HG03196 (cell line): ENCODE results near the gene CD79A.
"Not testable (repeated sequence)": the region's sequence is repeated elsewhere in the genome, so short reads cannot be mapped to it uniquely, and the experiment has no call there.

Source experiments
- ATAC-seq: cut with Tn5 transposase; IDR thresholded peaks from one replicate; pipeline ENCODE4 v1.9.1; 2021; ENCODE audit not compliant: unreplicated experiment

The CD79A gene

DNA sequence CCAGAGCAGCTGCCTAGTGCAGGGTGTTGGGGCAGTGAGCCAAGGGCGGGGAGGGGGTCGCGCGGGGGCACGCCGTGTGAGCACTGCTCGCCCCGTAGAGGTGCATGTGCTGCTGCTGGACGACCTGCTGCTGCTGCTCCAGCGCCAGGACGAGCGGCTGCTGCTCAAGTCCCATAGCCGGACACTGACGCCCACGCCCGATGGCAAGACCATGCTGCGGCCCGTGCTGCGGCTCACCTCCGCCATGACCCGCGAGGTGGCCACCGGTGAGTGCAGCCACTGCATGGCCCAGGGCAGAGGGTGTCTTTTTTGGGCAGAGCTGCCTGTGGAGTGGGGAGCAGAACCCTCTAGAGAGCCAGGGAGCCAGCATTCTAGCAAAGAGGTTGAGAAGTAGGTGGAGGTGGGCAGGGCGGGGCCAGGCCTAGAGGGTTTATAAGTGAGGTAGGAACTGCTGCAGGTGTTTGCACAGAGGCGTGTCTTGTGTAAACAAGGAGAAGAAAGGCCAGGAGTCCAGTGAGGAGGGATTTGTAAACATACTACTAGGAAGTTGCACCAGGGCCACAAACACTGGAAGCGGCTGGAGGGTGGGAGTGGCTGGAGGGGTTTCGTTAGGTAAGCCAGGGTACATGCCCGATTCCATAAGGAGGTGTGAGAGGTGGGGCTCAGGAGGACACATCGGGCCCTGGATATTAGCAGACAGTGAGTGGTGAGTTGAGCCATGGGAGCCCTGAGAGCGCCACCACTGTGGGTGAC lies 27.2 kb downstream of the CD79A start:
- ATAC-seq = no peak

DNA sequence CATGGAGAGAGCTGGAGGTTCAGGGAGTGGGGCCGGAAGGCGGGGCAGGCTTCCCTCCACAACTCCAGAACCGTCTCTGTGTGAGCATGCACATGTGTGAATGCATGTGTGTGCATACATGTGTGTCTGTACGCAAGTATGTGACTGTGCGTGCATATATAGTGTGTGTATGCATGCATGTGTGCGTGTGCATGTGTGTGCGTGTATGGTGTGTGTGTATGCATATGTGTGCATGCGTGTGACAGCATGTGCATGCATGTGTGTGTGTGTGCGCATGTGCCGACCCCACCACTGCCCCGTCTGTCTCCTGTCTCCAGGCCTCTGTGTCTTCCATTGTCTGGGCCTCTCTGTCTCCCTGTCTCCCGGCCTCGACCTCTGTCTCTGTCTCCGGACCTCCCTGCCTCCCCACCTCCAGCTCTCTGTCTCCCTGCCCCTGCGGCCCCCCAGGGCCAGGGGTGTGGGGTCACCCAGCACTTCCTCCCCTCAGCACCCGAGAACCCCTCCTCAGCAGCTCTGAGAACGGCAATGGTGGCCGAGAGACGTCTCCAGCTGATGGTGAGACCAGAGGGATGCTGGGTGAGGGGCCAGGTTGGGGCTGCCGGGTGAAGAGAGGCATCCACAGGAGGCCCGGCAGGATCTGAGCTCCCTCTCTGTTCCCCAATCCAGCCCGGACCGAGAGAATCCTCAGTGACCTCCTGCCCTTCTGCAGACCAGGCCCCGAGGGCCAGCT lies 28.4 kb downstream of the CD79A start:
- no peak for ATAC-seq

DNA sequence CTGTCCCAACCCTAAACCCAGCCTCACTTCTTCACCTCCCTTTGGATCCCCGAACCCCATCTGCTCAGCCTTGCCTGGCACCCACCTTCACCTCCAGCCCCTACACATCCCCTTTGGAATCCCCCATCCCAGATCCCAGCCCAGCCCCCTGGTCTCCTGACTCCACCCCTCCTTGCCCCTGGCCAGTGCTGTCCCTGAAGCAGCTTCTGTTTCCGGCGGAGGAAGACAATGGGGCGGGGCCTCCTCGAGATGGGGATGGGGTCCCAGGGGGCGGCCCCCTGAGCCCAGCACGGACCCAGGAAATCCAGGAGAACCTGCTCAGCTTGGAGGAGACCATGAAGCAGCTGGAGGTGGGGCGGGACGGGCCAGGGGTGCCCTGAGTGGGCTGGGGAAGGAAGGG lies 29.2 kb downstream of the CD79A start:
- no peak for ATAC-seq

DNA sequence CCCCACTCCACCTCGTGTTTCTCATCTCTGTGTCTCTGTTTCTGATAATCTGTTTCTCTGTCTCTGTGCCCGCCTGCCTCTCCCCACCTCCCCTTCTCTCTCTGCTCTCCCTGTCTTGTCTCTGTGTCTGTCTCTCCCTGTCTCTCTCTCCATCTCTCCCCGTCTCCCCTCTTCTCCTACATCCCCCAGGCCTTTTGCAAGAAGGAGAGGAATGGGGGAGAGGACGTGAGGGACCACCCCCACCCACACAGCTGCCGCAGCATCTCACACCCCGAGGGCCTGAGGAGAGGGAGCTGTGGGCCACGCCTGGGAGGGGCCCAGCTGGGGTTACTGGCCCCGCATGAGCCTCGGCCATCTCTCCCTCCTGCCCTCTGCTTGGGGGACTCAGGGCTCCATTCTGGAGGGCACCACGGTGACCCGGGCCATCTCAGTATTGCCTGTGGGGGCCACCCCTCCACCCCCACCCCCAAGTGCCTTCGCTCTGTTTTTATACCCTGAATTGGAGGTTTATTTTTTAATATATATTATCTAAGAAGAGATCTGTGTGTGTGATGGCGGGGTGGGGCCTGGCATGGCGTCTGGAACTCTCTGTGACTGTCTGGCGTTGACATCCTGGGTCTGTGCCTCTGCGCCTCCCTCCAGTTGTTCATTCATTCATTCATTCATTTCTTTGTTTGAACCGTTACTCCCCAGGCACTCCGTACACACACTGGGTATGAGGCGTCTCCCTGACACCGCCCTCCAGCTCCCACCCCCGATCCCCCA lies 30.0 kb downstream of the CD79A start:
- ATAC-seq = no peak

DNA sequence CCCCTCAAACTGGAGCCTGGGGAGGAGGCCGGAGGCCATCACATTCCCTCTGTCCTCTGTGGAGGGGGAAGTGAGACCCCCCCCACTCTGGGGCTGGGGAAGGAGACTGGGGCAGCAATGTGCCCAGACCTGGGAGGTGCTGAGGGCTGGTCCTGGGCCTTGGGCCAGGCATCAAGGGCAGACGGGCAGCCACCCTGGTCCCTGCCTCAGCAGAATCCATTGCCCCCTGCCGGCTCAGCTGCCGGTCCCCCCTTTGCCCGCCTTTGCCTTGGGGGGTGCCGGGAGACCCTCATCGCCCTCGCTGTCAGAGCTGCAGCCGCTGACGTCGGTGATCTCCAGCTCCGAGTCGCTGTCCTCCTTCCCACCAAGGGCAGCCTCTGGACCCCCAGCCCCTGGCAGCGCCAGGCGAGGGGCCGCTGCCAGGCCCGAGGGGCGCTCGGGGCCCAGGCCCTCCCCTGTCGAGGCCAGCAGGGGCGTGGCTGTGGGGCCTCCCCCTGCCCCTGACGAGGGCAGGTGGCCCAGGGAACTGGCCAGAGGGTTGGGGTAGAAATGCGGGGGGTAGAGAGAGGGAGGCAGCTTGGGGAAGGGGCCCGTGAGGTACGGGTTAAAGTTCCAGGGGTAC lies 31.0 kb downstream of the CD79A start:
- no peak for ATAC-seq

DNA sequence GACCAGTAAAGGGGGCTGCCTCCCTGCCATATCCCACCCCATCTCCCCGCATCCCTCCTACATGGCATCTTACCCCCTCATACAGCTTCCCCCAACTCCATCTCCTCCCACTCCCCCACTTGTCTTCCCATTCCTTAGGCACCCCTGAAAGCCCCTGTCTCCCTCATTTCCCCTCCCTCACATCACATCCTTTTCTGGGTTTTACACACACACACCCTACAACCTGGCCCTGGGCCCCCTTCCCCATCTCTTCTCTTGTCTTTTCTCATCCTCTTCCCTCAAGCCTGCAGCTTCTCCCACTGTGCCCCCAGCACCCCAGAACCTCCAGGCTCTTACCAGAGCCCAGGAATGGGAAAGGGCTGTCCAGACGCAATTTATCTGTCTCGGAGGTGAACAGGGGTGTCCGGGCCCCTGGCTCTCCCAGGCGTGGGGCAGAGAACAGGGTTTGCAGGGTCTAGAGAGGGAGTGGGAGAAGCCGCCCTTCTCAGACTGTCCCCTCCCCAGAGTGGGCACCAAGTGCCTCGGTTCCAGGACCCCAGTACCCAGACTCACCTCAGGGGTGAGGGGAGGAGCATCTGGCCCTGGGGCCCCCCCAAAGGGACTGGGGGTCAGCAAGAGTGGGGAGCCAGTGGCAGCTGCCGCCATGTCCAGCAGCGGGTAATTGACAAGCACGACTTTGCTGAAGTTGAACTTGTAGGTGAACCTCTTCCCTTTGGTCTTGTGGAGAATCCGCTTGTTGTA lies 31.8 kb downstream of the CD79A start:
- no peak for ATAC-seq

DNA sequence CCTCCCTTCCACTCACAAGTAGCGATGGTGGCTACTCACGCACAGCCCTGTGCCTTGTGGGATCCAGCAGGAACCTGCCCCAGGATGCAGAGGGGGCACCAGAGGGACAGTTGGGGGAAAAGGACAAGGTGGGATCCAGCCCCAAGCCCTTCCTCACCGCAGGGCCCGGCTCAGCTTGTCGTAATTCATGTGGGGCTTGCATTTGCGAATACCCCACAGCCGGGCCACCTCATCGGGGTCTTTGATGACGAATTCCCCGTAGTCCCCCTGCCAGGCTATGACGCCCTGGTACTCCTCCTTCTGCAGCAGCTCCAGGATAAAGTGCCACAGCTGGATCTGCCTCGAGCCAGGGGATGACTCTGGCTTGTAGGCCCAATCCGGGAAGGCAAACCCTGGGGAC lies 32.6 kb downstream of the CD79A start:
- no peak for ATAC-seq

DNA sequence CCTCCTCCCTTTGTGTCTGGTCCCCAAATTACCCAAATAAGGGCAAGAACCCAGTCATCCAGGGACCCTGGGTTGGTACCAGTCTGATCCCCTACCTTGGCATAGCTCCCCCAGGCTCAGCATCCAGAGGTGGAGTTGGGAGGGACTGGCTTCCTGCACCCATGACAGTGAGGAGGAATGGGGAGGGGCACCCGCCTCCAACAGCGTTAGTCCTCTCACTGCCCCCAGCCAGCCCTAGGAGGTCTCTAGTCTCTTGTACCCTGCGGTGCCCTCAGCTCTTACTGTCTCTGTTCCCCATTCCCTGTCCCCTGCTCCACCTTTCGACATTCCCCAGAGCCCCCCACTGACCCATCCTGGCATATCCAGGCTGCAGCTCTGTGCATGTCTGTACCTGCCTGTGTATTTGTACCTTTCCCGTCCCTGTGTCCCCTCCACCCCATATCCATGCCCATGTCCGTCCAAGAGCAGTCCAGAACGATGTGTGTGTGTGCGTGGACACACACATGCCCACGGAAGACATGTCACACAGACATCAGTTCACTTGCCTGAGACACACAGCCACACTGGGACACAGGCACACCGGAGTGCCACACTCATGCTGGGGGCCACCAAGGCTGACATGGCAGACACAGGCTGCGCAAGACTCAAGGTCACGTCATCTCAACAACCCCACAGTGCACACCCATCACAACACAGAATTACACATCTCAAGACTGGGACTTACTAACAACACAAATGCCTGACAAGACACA lies 33.3 kb downstream of the CD79A start:
- no peak for ATAC-seq

DNA sequence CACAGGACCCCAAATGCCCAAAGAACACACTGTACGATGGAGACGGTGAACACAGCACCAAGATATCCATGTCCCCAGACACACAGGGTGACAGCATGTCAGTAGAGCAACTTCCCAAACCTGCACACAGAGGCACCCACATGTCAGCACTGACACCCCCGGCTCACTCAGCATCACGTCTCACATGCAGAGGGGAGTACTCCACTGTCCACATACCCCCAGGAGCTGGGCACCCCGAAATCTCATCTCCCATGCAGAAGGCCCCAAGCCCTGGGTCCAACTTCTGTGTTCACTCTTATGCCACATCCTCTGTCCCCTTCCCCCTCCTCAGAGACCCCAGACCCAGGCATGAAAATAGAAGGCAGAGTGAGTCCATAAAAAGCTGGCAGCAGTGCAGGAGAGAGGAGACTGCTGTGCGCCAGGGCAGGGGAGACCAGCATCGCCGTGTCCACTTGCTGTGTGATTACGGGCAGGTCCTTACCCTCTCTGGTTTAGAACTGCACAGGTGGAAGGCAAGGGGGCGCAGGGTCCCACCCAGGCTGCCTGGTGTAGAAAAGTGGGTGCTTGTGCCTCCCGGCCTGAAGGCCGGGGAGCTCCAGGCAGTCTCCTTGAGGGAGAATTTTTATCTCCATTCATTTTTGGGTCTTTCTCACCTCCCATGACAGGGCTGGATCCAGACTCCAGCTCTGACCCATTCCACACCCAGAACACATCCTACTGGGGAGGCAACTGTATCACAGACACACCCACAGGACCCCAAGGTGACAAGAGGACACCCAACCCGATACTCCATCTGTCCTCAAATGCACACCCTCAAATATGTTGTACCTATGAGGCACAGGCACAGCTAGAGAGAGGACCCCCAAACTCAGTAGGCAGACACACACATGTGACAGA lies 34.2 kb downstream of the CD79A start:
- no peak for ATAC-seq

DNA sequence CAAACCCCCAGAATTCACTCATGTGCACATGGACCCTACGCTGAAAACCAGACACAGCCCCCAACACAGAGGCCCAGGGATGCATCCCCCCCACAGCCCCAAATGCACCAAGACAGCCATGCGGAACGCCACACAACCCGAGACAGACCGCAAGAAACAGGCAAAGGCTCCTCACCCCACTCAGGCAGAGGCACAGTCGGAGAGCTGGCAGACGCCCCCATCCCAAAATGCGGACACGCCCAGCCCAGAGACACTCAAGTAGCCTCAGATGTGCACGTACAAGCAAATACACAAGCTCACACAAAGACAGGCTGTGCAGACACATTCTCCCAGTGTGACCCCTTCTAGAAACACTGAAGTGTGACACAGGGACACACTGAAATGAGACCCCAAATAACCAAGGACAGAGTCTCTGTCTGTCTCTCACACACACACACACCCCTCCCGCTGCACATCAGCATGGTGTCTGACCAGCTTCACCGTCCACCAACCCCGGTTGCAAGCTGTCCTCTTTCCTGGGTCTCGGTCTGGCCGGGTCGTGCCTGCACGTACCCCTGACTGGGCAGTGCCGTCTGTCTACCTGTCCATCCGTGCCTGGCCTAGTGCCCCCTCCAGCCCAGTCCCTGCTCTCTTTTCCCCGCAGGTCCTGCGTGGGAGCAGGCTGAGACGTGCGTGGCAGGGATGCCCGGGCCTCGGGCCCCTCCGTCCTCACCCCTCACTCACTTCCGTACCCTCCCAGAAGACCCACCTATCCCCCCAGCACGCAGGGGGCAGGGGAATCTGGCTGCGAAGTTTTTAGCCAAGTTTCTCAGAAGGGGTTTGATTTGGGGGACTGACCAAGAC lies 35.0 kb downstream of the CD79A start:
- ATAC-seq = no peak

DNA sequence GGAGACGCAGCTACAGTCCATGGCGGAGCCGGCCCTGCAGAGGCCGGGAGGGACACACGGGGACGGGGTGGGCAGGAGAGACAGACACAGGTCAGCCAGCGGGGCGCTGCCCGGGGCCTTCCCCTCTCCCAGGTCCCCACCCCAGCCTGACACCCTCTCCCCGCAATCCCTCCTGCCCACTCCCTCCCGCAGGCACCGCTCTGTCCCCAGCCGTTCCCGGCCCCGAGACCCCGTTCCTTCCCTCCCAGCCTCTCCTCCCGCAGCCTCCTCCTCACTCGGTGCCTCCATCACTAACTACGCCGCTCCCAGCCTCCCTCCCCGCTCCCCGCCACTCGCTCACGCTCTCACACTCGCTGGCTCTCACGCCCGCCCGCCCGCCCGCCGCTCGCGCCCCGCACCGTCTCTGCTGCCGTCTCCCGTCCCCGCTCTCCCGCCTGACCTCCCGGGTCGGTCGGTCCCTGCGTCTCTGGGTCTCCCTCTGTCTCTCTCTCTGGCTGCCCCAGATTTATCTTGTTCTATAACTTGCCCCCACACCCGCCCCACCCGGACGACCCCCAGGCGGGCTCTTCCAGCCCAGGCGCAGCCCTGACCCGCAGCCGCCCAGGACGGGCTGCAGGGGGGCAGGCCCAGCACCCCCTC lies 35.9 kb downstream of the CD79A start:
- ATAC-seq = no peak

DNA sequence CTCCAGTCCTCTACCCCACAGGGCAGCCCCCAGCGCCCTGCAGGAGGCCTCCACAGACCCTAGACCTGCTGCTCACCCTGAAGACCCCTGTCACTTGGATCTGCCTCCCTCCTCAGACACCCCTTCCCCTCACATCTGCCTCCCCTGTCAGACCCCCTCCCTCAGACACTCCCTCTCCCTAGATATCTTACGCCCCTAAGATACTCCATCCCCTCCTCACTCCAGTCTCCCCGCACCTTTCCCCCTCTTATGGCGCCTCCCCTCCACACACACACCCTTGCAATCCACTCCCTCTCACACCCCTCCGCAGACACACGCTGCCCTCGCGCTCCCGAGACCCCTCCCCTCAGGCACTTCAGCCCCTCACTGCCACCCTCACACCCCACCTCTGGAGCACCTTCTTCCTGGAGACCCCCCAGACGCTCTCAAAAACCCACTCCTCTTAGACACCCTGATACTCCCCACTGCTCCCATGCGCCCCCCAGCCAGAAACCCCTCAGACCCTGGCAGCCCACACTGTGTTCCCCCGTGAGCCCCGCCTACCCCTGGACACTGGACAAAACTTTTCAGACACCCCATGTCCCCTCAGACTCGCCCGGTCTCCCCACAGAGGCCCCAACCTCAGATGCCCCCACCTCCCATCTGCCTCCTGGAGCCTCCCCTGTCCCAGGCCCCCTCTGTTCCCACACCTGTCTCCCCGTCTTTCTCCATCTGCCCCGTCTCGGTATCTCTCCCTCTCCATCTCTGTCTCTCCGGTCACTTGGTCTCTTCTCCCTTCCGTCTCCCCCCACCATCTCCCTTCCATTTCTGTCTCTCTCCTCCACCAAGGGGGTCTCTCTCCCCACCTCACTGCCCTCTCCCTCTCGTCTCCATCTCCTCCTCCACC lies 36.7 kb downstream of the CD79A start:
- no peak for ATAC-seq

DNA sequence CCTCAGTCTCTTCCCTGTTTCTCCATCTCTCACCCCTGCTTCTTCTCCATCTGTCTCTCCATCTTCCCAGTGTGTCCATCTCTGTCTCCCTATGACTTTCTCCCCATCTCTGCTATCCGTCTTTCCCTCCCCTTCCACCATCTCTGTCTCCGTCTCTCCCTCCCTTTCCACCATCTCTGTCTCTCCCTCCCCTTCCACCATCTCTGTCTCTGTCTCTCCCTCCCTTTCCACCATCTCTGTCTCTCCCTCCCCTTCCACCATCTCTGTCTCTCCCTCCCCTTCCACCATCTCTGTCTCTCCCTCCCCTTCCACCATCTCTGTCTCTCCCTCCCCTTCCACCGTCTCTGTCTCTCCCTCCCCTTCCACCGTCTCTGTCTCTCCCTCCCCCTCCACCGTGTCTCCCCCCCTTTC lies 37.4 kb downstream of the CD79A start:
- ATAC-seq = not testable (repeated sequence)

DNA sequence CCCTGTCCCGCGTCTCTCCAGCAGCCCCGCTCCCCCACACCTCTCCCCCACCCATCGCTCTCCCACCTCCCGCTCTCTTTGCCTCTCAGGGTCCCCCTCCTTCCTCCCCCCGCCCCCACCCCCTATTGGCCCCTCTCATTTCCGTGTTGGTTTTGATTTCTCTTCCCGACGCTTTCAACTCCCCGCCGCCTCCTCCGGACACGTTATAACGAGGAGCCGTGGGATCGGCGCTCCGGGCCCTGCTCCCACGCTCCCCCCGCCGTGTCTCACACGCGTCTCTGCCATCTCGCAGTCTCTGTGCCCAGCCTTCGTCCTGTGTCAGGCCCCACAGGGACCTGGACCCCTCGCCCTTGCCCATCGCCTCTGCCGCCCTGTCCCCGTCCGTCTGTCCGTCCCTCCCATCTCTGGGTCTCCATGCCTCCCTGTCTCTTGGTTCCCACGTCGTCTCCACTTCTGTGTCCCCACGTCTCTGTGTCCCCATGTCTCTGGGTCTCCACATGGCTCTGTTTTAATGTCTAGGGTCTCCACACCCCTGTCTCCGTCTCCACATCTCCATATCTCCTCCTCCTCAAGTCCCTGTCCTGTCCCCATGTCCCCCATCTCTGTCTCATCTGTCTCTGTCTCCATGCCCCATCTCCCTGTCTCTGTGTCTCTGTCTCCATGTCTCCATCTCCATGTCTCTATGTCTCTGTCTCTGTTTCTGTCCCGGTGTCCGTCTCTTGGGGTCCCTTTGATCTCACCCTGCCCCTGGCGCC lies 38.1 kb downstream of the CD79A start:
- no peak for ATAC-seq

DNA sequence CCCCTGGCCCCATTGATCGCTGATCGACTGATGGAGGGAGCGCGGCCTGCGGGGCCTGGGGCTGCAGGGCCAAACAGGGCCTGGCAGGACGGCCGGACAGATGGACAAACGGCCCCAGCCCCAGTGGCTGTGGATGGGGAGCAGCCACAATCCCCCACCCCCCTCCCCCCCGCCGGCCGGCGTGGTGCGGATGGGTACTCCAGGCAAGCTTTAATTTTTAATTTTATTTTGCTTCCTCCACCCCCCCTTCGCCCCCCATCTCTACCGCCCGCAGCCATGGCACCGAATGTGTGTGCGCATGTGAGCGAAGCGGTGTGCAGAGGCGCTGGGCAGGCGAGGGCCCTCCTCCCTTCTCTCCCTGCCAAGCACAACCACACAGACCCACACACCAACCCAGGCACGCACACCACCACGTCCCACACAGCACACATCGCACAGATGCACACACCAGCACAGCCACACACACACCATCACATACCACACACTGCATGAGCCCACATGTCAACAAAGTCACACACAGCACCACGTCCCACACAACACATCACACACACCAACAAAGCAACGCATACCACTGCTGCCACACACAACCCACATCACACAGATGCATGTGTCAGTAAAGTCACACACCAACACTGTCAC lies 38.8 kb downstream of the CD79A start:
- no peak for ATAC-seq
